HG02973 (cell line): ENCODE measurements around the gene MOB1A.
"Not testable (repeated sequence)": the region's sequence is repeated elsewhere in the genome, so short reads cannot be mapped to it uniquely, and the experiment has no call there.

Experiments
- ATAC-seq: cut with Tn5 transposase; IDR thresholded peaks from one replicate; pipeline ENCODE4 v1.9.1; 2021; ENCODE audit warnings: moderate library complexity; ENCODE audit not compliant: unreplicated experiment

MOB1A gene

GRCh38 chr2:74149570-74150319 is 28.9 kb downstream of the MOB1A start:
- ATAC-seq = no peak

GRCh38 chr2:74149247-74149525 is 29.5 kb downstream of the MOB1A start:
- no peak for ATAC-seq

GRCh38 chr2:74148457-74149246 is 30.0 kb downstream of the MOB1A start:
- no peak for ATAC-seq

- peak; percentile 84 for ATAC-seq
Measured at GRCh38 chr2:74147727-74148456, 30.8 kb downstream of the MOB1A start, which contains the start of gene BOLA3. Gene BOLA3 (minus strand): TSS chr2:74147912. CDS start chr2:74147874, 38 bp downstream.

GRCh38 chr2:74146929-74147726 is 31.6 kb downstream of the MOB1A start:
- peak; percentile 21 for ATAC-seq

- ATAC-seq = no peak
Measured at GRCh38 chr2:74142340-74142739, 36.3 kb downstream of the MOB1A start.

GRCh38 chr2:74138600-74139323 is 39.9 kb downstream of the MOB1A start:
- no peak for ATAC-seq

GRCh38 chr2:74137651-74138599 is 40.8 kb downstream of the MOB1A start:
- no peak for ATAC-seq

- no peak for ATAC-seq
Measured at GRCh38 chr2:74131901-74132300, 46.8 kb downstream of the MOB1A start.

- ATAC-seq = no peak
Measured at GRCh38 chr2:74130211-74130995, 48.3 kb downstream of the MOB1A start.

- no peak for ATAC-seq
Measured at GRCh38 chr2:74128206-74128605, 50.5 kb downstream of the MOB1A start.

GRCh38 chr2:74123955-74124354 is 54.7 kb downstream of the MOB1A start:
- not testable (repeated sequence) for ATAC-seq

- not testable (repeated sequence) for ATAC-seq
Measured at GRCh38 chr2:74121846-74122245, 56.8 kb downstream of the MOB1A start.

- peak; percentile 96 for ATAC-seq
Measured at GRCh38 chr2:74119912-74120825, 58.5 kb downstream of the MOB1A start.

- ATAC-seq = no peak
Measured at GRCh38 chr2:74119339-74119738, 59.3 kb downstream of the MOB1A start.

GRCh38 chr2:74111380-74111779 is 67.3 kb downstream of the MOB1A start:
- no peak for ATAC-seq

GRCh38 chr2:74110537-74110936 is 68.1 kb downstream of the MOB1A start:
- no peak for ATAC-seq
